DMS 273 (cell line): ENCODE results near the gene HS6ST3.
"Not testable (repeated sequence)": the region's sequence is repeated elsewhere in the genome, so short reads cannot be mapped to it uniquely, and the experiment has no call there.

Source experiments
- DNase-seq: peaks from one replicate; lab custom pipeline; 2025; ENCODE audit not compliant: unreplicated experiment; lab: John Stamatoyannopoulos, UW

Gene HS6ST3

DNA sequence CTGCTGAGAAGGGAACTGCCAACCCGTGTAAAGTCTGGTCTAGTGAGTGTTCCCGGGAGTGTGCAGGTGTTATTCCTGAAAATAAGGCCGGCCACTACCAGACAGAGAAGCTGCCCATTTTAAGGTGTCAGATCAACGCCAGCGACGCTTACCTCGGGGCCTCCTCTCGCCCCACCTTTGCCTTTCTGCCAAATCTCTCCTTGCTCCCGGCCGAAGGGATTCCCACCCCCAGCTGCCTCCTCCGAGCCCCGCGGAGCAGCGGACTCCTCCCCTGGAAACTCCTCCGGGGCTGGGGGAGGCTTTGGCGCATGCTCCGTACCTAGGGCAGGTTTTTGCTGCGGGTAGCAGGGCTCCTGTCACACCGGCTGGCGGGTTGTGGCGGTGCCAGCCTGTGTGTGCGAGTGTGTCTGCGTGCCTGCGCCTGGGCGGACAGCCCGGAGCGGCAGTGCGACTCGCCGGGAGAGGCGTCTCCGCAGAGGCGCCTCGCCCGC lies at the start of gene HS6ST3:
Gene HS6ST3, plus strand, starts transcription at position 359 of the 491 bp plus-strand sequence.
- DNase-seq = peak; percentile 85

DNA sequence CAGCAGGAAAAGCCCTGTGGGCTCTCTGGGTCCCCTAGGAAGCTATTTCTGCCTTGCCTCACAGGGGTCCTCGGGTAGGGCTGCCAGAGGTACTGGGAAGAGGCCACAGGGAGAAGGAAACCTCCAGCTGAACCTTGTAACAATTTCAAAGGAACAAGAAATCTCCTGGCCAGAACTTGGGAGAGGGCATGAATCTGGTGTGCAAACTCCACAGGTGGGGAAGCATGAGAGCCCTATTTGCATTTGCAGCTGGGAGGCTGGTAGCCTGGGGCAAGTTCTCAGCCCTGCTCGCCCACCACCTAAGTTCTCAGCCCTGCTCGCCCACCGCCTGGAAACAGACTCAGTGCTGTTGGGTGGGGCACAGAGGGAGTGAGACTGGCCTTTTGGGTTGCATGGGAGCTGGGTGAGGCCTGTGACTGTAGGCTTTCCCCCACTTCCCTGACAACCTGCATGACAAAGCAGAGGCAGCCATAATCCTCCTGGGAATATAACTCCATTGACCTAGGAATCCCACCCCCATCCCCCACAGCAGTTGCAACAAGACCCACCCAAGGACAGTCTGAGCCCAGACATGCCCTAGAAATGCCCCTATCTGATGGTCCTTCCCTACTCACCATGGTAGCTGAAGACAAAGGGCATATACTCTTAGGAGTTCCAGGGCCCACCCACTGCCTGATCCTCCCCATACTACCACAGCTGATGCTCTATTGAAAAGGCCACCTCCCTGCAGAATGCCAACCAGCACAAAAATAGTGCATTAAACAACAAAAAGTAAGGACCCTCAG lies 48.4 kb upstream of the HS6ST3 start:
- DNase-seq = no peak

DNA sequence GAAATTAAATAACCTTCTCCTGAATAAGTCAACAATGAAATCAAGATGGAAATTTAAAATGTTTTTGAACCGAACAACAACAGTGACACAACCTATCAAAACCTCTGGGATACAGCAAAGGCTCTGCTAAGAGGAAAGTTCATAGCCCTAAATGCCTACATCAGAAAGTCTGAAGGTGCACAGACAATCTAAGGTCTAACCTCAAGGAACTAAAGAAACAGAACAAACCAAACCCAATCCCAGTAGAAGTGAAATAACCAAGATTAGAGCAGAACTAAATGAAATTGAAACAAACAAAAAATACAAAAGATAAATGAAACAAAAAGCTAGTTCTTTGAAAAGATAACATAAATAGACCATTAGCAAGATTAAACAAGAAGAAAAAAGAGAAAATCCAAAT lies 45.7 kb upstream of the HS6ST3 start:
- DNase-seq = no peak

DNA sequence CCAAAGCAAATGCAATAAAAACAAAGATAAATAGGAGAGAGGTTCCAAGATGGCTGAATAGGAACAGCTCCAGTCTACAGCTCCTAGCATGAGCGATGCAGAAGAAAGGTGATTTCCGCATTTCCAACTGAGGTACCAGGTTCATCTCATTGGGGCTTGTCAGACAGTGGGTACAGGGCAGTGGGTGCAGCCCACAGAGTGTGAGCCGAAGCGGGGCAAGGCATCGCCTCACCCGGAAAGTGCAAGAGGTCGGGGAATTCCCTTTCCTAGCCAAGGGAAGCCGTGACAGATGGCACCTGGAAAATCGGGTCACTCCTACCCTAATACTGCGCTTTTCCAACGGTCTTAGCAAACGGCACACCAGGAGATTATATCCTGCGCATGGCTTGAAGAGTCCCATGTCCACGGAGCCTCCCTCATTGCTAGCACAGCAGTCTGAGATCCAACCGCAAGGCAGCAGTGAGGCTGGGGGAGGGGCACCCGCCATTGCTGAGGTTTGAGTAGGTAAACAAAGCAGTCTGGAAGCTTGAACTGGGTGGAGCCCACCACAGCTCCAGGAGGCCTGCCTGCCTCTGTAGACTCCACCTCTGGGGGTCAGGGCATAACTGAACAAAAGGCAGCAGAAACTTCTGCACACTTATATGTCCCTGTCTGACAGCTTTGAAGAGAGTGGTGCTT lies 43.3 kb upstream of the HS6ST3 start:
- not testable (repeated sequence) for DNase-seq

DNA sequence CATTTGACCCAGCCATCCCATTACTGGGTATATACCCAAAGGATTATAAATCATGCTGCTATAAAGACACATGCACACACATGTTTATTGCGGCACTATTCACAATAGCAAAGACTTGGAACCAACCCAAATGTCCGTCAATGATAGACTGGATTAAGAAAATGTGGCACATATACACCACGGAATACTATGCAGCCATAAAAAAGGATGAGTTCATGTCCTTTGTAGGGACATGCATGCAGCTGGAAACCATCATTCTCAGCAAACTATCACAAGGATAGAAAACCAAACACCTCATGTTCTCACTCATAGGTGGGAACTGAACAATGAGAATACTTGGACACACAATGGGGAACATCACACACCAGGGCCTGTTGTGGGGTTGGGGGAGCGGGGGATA lies 39.0 kb upstream of the HS6ST3 start:
- DNase-seq = not testable (repeated sequence)

DNA sequence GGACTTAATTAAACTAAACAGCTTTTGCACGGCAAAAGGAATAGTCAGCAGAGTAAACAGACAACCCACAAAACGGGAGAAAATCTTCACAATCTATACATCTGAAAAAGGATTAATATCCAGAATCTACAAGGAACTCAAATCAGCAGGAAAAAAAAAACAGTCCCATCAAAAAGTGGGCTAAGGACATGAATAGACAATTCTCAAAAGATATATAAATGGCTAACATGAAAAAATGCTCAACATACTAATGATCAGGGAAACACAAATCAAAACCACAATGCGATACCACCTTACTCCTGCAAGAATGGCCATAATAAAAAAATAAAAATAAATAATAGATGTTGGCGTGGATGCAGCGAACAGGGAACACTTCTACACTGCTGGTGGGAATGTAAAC lies 38.4 kb upstream of the HS6ST3 start:
- DNase-seq = not testable (repeated sequence)

DNA sequence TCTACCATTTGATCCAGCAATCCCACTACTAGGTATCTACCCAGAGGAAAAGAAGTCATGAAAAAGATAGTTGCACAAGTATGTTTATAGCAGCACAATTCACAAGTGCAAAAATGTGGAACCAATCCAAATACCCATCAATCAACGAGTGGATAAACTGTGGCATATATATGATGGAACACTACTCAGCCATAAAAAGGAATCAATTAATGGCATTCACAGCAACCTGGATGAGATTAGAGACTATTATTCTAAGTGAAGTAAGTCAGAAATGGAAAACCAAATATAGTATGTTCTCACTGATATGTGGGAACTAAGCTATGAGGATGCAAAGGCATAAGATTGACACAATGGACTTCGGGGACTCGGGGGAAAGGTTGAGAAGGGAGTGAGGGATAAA lies 38.0 kb upstream of the HS6ST3 start:
- not testable (repeated sequence) for DNase-seq

DNA sequence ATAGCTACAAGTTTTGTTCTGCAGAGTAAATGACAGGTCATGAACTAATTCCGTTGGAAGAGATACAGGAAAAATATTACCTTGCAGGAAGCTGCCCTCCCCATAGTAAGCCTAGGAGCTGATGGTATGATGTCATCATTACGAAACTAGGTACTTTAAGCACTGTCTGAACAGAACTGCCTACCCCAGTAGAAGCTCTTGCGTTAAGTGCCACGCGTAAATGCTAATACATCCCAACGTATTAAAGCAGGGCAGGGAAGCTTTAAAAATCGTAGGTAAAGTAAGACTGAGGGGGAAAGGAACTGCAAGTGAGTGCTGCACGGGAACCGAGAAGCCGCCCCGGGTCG lies 37.3 kb upstream of the HS6ST3 start:
- DNase-seq = peak; percentile 66

DNA sequence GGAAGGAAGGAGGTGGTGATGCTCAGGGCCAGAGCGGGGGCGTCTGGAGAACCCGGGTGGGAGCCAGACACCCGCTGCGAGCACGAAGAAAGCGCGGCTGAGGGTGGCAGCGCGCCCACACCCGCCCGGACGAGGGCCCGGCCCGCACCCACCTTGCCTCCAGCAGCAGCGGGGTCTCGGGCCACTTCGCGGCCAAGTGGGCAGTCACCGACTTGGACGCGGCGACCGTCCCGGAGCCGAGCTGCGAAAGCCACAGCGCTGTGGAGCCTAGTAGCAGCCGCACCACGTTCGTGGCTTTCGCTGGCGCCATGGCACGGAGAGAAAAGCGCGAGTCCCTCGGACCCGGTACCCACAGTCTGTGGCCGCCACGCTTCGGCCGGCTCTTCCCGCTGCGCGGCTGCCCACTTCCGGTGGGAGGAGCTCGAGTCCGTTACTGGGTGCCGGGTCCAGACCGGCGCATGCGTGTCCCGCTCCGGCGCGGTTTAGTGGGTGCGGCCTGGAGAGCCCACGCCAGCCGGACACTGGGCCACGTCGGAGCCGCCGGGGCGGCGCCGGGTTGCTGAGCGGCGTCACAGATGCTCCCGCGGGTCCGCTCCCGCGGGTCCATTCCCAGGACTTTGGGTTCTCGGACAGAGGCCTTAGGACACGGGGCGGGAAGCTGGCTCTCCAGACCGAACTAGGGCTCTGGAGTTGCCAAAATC lies 36.8 kb upstream of the HS6ST3 start, which contains the start of gene UGGT2:
Gene UGGT2, minus strand, starts transcription at position 399 of the 701 bp plus-strand sequence. Its CDS starts 89 bp downstream, at position 310.
- peak; percentile 91 for DNase-seq

DNA sequence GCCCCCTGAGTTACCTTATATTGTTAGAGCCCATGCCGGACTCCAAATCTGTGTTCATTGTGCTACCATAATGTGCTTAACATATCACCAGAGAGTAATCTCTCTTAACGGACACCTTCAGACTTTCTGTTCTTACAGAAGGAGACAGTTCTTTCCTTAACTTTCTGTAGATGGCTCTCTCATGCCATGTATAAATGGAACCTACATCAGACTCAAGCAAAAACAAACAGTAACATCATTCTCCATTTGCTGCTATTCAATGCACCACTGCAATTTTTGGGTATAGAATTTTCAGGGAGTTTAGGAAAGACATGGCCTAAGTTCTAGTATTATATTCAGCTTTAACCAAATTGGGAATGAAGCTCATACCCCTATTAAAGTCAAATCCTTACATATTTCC lies 24.1 kb upstream of the HS6ST3 start:
- DNase-seq = no peak

DNA sequence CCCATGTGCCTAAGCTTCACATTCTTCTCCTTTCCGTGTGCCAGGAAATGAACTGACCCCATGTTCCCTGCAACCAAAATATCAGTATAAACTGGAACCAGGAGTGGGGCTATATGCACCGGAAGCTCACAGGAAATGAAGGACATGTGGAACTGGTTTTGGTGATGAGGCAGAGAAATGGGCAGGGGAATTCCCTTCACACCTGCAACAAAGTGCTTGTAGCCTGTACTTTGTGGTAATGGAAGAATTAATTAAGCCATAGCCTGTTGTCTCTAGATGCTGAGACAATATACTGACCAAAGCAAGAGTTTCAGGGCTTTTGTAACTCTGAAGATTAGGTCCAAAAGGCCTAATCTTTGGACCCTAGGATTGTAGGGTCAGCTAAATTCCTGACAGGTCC lies 21.2 kb upstream of the HS6ST3 start:
- DNase-seq = no peak

DNA sequence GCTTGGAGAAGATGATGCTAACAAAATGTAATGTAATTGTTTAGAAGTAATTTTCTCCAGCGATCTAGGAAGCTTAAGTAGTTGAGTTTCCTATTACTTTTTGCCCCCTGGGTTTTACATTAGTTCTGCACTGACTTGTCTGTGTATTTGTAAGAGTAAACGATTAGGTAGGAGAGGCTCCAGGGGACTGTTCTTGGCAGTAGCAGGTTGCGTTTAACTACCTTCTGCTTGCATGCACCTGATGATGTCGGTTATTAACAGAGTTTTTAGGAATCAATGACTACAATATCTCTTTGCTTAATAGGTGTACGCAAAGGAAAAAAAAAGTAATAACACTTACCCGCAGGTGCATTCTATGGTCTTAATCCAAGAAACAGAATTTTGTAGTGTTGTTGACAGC lies 18.4 kb upstream of the HS6ST3 start:
- DNase-seq = peak; percentile 18

DNA sequence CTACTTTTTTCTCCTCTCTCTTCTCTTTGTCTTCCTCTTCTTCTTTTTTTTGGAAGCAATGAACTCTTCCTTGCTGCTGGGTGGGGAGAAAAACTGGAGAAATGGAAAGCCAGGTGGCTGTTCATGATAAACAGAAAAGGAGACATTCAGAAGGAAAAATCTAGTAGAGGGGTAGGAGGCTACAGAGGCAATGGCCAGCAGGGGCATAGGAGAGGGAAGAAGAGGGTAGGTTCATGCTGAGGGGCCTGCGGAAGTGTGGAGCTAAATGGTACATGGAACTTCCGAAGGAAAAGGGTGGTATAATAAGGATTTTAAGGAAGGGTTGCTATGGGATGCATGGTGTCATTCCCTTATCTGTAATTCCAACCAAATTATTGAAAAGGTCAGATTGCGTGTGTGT lies 17.5 kb upstream of the HS6ST3 start:
- peak; percentile 9 for DNase-seq

DNA sequence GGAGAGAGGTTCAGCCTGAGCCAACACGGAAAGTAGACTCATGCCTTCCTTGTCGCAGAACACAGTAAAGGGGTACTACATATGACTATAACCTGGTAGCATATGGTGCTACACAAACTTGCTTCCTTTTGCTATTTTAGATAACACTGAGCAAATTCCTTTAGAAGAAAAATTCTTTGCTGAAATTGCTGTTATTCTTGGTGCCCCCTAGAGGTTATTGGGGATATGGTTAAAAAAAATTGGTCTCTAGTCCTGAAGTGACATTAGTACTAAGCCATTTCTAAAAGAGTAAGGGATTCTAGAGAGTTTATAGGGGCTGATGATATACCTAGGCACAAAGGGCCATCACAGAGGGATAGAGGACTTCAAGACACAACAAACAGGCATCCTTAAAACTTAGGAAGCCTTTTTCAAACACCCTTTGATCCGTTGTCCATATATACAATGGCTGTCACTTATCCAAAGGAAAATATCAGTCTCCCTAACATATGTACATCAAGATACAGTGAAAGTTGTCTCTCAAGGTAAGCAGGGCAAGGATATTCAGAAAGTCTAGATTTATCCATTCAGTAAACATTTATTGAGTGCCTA lies 13.9 kb upstream of the HS6ST3 start:
- peak; percentile 30 for DNase-seq

DNA sequence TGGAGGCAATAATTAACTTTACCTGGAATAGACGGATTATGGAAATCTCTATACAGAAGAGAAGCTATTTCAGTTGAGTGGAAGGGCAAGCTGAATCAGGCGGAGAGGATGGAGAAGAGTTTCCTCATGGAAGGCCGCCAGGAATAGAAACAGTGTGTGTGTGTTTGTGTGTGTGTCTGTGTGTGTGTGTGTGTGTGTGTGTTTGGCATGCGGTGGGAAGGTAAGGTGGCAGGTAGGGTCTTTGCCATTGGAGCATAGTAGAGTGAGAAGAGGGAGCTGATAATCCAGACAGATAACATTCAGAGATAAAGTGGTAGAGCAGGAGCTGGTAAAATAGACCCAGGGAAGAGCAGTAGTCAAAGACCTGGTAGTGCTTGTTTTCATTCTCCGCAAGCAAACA lies 9.2 kb upstream of the HS6ST3 start:
- no peak for DNase-seq

DNA sequence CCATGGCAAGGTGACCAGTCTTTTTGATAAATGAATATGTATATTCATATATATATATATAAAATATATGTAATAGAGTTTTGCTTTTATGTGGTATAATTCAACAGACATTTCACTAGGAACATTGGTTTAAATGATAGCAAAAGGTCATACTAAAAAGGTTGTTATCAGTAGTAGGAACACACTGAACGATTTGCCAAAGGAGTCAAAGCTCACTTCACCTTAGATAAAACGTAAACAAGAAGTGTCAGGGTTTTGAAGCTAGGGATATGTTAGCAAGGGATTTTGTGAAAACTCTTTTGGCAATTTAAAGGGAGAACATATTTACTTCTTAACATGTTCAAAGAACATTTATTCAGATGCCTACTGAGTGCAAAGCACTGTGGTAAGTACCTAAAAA lies 8.0 kb upstream of the HS6ST3 start:
- no peak for DNase-seq

DNA sequence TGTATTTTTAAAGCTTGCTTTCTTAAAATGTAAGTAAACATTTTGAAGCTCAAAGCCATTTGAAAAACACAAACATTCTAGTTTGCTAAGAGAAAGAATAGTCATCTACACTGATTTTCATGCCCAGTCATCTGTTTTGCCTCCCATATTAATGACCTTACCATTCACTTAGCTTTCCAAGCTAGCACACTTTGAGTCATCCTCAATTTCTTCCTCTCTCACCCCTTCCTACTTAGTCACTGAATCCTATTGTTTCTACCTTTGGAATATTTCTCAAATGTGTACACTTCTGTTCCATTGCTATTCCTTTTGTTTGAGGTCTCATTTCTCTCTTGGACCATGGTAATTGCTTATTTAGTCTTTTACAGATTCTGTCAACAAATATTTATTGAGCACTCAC lies 7.3 kb upstream of the HS6ST3 start:
- DNase-seq = no peak

DNA sequence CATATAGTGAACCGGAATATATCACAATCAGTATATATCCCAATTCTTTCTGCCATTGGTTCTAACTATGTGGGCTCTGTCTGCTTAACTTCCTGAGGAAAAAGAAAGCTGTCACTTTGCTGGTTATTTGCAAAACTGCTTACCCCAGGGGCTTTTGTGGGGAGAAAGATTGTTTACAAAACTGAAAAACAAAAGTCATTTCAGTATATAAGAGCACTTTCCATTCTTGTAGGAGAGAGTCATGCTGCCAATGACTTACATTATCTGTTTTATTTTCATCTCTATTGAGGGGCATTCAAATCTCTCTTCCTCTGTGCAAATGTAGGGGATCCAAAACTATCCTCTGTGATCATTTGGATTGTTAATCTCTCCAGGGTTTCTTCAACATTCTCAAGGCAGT lies 3.2 kb upstream of the HS6ST3 start:
- no peak for DNase-seq

DNA sequence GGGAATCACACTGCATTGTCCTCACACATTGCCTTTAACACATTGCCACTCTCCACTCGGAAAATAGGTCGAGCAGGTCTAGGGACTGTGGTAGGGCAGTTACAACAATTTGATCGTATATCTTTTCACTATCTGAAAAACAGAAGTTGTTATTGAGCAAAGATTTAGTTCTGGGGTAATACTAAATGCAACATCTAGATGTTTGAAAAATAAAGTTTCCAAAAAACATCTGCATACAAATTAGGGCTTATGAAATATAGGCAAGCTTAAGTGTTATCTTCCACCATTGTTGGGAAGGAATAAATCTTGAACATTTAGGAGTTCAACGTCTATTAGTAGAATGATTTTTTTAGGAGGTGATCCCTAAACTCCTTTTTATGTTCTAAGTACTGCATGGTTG lies 768 bp upstream of the HS6ST3 start:
- no peak for DNase-seq

DNA sequence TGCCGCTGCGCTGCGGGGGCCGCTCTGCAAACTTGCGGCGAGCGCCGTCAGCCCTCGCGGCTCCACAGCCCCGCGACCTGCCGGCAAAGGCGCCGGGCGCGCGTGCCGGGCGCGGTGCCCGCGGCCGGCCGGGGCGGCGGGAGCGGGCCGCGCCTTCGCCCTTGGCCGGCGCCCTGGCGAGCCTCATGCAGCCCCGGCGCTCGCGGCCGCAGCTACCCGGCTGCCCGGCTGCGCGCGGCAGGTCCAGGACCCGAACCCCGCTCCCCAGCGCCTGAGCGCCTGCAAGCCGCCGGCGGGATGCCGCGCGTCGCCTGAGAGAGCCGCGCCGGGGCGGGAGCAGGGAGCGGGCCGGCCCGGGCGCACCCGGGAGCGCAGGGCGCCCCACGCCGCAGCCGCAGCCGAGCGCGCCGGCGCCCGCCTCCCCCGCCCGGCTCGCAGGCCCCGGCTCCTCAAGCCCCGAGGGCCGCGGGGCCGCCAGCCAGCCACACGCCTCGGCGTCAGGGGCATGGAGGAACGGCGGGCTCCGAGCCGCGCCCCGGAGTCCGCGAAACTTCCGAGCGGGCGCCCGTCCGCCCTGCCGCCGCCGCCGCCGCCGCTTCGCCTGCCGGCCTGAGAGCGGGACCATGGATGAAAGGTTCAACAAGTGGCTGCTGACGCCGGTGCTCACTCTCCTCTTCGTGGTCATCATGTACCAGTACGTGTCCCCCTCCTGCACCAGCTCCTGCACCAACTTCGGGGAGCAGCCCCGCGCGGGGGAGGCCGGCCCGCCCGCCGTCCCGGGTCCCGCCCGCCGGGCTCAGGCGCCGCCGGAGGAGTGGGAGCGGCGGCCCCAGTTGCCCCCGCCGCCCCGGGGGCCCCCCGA lies 564 bp downstream of the HS6ST3 start:
- peak; percentile 82 for DNase-seq
